ENCODE data around the gene ILRUN.
"Not testable (repeated sequence)": the region's sequence is repeated elsewhere in the genome, so short reads cannot be mapped to it uniquely, and the experiment has no call there.

The ILRUN gene

GRCh38 chr6:34697904-34698559 is 1.5 kb upstream of the ILRUN start:
- DNase-seq (ENCODE audit: low read depth in 1 of 2, low spot score in 1 of 2) = no peak

- DNase-seq (ENCODE audit: low read depth in 1 of 2, low spot score in 1 of 2) = no peak
Observed at GRCh38 chr6:34697544-34697836, 923 bp upstream of the ILRUN start.

GRCh38 chr6:34696189-34696738 is 303 bp downstream of the ILRUN start:
- peak in 1 of 2 donors; percentile 2 for DNase-seq (ENCODE audit: low read depth in 1 of 2, low spot score in 1 of 2)

- no peak for DNase-seq (ENCODE audit: low read depth in 1 of 2, low spot score in 1 of 2)
Observed at GRCh38 chr6:34695729-34696188, 808 bp downstream of the ILRUN start.

GRCh38 chr6:34692280-34692679 is 4.3 kb downstream of the ILRUN start:
- no peak for DNase-seq (ENCODE audit: low read depth in 1 of 2, low spot score in 1 of 2)

GRCh38 chr6:34689742-34690141 is 6.8 kb downstream of the ILRUN start:
- no peak for DNase-seq (ENCODE audit: low read depth in 1 of 2, low spot score in 1 of 2)

- DNase-seq (ENCODE audit: low read depth in 1 of 2, low spot score in 1 of 2) = no peak
Observed at GRCh38 chr6:34688956-34689355, 7.6 kb downstream of the ILRUN start.

- no peak for DNase-seq (ENCODE audit: low read depth in 1 of 2, low spot score in 1 of 2)
Observed at GRCh38 chr6:34684919-34685318, 11.6 kb downstream of the ILRUN start.

- DNase-seq (ENCODE audit: low read depth in 1 of 2, low spot score in 1 of 2) = no peak
Observed at GRCh38 chr6:34684364-34684763, 12.2 kb downstream of the ILRUN start.

- DNase-seq (ENCODE audit: low read depth in 1 of 2, low spot score in 1 of 2) = no peak
Observed at GRCh38 chr6:34680802-34681515, 15.6 kb downstream of the ILRUN start.

- not testable (repeated sequence) for DNase-seq (ENCODE audit: low read depth in 1 of 2, low spot score in 1 of 2)
Observed at GRCh38 chr6:34680313-34680712, 16.3 kb downstream of the ILRUN start.

GRCh38 chr6:34679552-34680253 is 16.9 kb downstream of the ILRUN start:
- no peak for DNase-seq (ENCODE audit: low read depth in 1 of 2, low spot score in 1 of 2)

GRCh38 chr6:34676140-34676539 is 20.4 kb downstream of the ILRUN start:
- no peak for DNase-seq (ENCODE audit: low read depth in 1 of 2, low spot score in 1 of 2)

- DNase-seq (ENCODE audit: low read depth in 1 of 2, low spot score in 1 of 2) = not testable (repeated sequence)
Observed at GRCh38 chr6:34674930-34675329, 21.6 kb downstream of the ILRUN start.

GRCh38 chr6:34674268-34674639 is 22.3 kb downstream of the ILRUN start:
- DNase-seq (ENCODE audit: low read depth in 1 of 2, low spot score in 1 of 2) = no peak

- DNase-seq (ENCODE audit: low read depth in 1 of 2, low spot score in 1 of 2) = no peak
Observed at GRCh38 chr6:34673064-34673463, 23.5 kb downstream of the ILRUN start.

GRCh38 chr6:34672657-34673043 is 23.9 kb downstream of the ILRUN start:
- no peak for DNase-seq (ENCODE audit: low read depth in 1 of 2, low spot score in 1 of 2)

- DNase-seq (ENCODE audit: low read depth in 1 of 2, low spot score in 1 of 2) = peak; percentile 44 to 65
Observed at GRCh38 chr6:34671801-34672656, 24.5 kb downstream of the ILRUN start.

- DNase-seq (ENCODE audit: low read depth in 1 of 2, low spot score in 1 of 2) = no peak
Observed at GRCh38 chr6:34671367-34671766, 25.2 kb downstream of the ILRUN start.

- not testable (repeated sequence) for DNase-seq (ENCODE audit: low read depth in 1 of 2, low spot score in 1 of 2)
Observed at GRCh38 chr6:34668799-34669198, 27.8 kb downstream of the ILRUN start.

Measured in activated T-helper 1 cell treated with anti-CD3 and anti-CD28 coated beads, Interleukin-2, amount 50 U/mL, for 16 hours (primary cell).